Stimulated activated CD4-positive, alpha-beta T cell treated with anti-CD3 and anti-CD28 coated beads, Interleukin-4, amount 100 ng/mL, for 1 hour (primary cell): ENCODE measurements around the gene RERE.

Experiments
- DNase-seq: peaks from one replicate; pipeline ENCODE4 v3.0.0-alpha.2; 2020

The RERE gene

DNA sequence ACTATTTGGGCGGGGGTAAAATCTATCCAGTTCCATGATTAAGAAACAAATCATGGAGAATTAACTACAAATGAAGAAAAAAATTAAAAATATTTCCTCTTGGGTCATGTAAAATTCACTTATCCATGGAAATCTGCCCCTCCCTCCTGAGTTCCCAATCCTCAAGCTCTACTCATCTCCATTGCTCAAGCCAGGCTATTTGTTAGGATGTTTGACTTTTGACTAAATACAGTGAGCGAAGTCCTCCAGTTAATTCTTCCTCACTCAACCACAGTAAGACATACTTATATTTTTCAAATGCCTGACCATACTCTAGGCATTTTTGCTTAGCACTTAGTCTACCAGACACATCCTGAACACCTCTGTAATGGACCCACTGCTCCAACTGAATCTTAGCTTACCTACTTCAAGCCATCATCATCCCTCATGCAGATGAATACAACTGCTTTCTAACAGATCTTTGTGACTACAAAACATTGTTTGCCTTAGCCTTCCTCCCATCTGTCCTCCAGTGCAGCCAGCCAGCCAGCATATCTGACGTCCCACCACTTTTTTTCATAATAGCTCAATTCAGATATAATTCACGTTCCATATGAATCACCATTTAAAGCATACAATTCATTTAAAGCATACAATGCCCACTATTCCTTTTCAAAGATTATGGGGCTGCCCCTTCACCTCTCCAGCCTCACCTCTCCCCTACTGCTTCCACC is 154.2 kb downstream of the RERE start:
- no peak for DNase-seq

- DNase-seq: no peak
Observed at GRCh38 chr1:8662380-8663072, 154.9 kb downstream of the RERE start.

DNA sequence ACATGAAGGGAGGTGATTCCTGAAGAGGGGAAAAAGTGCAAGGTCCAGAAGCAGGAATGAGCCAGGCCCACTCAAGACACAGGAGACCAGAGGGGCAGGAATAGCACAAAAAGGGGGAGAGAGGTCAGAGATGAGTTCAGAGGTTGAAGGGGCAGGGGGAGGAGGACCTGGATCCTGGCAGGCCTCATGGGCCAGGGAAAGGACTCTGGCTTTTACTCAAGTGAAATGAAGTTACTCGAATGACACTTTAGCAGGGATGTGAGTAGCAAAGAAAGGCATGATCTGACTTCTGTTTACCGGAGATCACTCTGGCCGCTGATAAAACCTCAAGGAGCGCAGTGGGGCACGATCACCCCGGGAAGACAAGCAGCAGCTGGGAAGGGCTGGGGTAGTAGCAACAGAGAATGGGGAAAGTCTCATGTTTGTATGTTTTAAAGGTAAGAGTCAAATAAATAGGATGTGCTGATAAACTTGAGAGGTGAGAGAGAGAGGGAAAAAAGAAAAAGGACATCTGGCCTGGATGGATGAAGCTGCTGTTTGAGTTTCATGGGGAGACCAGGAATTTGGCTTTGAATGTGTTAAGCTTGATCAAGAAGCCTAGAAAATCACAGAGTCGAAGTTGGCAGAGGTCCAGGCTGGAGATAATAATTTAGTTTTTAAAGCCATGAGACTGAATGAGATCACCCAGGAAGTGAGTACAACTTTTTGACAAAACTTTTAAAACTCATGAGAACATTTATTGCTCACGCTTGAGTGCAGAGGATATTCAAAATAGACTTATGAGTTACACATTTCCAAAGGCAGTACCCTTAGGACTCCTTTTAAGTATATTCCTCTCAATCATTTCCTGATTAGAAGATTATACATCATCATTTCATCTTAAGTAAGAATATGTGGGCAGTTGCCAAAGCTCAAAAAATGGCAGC is 156.0 kb downstream of the RERE start:
- DNase-seq: peak; percentile 49

GRCh38 chr1:8660411-8660828 is 157.0 kb downstream of the RERE start:
- no peak for DNase-seq

- no peak for DNase-seq
Observed at GRCh38 chr1:8659593-8659992, 157.8 kb downstream of the RERE start.

DNA sequence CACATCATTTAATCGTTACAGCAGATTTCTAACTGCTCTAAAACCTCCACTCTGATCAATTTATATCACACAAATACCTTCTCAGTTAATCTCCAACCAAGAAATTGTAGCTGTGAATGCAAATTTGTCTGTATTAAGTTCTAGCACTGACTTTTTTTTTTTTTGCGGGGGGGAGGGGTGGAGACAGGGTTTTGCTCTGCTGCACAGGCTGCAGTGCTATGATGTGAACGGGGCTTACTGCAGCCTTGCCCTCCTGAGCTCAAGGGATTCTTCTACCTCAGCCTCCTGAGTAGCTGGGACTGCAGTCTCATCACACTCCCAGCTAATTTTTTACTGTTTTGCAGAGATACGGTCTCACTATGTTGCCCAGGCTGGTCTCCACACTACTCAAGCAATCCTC is 163.6 kb downstream of the RERE start:
- no peak for DNase-seq

GRCh38 chr1:8652467-8653046 is 164.9 kb downstream of the RERE start:
- no peak for DNase-seq

DNA sequence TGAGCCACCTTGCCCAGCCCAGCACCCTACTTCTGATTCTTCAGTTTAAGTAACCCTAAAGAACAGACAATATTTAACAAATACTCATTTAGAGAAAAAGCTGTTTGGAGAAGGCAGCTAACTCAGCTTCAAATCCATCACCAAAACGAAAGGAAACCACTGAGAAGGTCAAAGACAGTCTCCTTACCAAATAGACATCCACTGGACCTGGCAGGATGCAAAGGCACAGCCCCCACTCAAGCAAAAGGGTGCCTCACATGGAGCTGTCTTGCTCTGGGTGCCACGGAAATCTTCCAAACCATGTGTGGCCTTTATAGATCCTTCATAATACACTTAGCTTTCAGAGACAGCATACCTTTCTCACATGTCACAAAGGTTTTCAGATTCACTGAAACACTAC is 165.5 kb downstream of the RERE start:
- DNase-seq: no peak

GRCh38 chr1:8651236-8651890 is 166.1 kb downstream of the RERE start:
- DNase-seq: no peak

GRCh38 chr1:8649875-8650274 is 167.6 kb downstream of the RERE start:
- no peak for DNase-seq

DNA sequence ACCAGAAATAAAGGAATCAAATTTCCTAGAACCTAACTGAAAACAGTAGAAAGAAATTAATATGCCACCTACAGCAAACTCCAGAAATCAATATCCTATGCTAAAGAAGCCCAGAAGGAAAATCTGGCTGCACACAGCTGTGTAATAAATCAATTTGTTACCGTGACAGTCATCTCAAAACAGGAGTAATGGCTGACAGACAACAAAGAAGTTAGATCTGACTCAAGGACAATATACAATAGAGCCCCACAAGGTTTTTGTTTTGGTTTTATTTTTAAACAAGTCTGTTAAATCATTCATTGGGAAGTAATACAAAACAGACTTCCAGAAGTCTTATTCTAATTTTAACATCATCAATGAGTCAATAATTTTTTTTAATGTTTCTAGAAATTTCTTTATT is 168.4 kb downstream of the RERE start:
- DNase-seq: no peak

DNA sequence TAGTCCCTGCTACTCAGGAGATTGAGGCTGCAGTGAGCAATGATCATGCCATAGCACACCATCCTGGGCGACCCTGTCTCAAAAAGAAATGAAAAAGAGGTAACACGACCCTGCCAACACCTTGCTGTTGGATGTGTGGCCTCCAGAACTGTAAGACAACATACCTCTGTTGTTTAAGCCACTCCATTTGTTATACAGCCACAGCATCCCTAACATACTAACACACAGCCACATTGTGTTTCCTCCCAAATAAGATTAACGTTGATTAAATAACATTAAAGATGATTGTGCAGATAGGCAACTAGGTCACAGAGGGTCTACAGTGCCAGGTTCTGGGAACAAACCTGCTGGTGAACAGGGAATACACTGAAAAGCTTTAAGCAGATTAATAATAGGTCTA is 170.4 kb downstream of the RERE start:
- no peak for DNase-seq

GRCh38 chr1:8646189-8646588 is 171.3 kb downstream of the RERE start:
- DNase-seq: no peak

DNA sequence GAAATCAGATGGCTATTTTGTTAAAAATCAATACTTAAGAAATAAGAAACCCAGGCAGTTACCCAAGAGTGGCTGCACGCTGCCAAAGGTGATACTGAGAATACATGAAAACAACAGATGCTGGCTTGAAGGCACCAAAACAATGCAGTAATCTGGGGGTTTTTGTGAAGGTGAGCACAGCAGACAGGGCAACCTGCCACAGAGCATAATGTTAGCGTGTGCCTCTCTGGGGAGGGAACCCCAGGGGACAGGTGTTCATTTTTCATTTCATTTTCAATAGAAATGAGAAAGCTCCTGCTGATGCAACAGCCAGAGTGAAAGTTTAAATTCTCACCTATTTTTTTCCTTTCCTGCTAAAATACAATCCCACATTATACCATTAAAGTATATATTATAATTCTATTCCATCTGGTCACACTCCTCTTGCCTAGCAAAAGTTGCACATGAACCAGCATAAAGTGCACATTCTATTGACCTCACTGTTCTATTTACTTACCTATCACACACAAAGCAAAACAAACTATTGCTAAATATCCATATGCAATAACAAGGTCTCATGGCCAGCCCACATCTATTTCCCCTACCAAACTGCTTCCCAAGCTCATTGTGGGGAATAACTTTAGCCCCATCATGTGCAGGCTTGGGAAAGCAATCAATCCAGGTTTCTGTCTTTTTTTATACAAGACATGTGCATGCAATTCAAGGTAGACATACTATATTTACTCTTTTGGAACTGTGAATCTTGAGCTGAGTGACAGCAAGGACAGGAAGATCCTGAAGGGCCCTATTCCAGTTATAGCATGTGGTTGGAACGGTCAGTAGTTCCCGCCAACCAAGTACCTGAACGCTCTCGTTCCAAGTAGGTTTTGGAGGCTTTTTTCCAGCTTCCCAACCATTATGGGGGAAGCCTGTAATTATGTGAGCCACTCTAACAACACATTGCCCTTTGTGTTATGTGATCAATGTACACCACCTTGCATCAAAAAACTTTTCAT is 173.6 kb downstream of the RERE start:
- DNase-seq: no peak

- no peak for DNase-seq
Observed at GRCh38 chr1:8642114-8642513, 175.3 kb downstream of the RERE start.

GRCh38 chr1:8641377-8641997 is 176.0 kb downstream of the RERE start:
- DNase-seq: no peak

- no peak for DNase-seq
Observed at GRCh38 chr1:8640950-8641349, 176.5 kb downstream of the RERE start.

DNA sequence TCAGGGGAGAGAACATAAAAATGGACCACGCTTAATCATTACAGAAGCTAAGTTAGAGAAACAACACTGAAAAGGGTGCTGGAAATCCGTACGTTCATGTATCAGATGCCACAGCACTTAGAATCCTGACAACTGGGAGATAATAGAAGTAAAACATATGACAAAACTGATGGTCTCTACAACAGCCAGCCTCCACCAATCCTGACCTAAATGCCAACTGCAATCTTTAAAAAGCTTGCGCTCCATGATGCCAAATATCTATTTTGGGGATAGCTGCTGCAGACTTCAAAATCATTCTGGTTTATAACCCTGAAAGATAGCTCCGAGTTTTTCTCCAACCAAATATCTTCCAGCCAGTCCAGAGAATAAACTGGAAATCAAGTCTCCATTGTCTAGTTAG is 178.3 kb downstream of the RERE start:
- no peak for DNase-seq

DNA sequence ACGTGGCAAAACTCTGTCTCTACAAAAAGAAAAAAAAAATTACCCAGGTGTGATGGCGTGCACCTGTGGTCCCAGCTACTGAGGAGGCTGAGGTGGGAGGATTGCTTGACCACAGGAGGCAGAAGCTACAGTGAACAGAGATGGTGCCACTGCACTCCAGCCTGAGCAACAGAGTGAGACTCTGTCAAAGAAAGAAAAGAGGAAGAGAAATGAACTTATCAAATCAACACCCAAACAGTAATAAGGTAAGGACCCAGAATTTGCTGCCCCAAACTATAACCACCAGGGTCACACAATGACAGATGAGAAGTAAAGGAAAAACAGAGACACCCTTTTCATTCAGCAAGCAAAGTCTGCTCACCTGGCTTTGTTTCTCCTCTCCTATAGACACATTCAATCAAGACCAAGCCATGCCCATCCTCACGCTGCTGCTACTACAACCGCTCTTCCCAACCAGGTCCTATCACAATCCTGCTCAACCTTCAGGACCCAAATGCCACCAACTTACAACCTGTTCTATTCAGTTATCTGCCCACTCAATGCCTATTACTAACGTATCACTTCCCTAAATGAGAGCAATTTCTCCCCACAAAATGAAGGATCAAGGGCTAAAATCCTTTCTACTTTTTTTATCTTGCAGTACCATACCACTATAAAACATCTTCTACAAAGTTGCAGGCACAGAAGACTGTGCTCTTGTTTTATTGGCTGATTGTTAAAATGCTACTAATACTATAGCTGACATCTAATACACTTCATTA is 183.5 kb downstream of the RERE start:
- DNase-seq: no peak

GRCh38 chr1:8632102-8632501 is 185.3 kb downstream of the RERE start:
- DNase-seq: no peak
